Tibial nerve (tissue), 3 donors: ENCODE results near the gene PHEX.

Experiments
- POLR2A ChIP-seq, 2 donors: fragments of 450-650 bp; IDR thresholded peaks; one replicate each; pipeline ENCODE4 v1.6.1; 2017; ENCODE audit warnings: antibody characterized with exemption in 2 of 2, mild to moderate bottlenecking in 2 of 2, moderate library complexity in 2 of 2
- TF ChIP-seq, protein P1 (sequence below), 5 experiments: fragments of 200-600 bp in 3 of 5; fragments of 450-650 bp in 2 of 5; sonication (generic) in 3 of 5; IDR thresholded peaks; one replicate each; pipeline ENCODE4 v1.5.1; 2016 to 2019; ENCODE audit warnings: antibody characterized with exemption in 5 of 5, mild to moderate bottlenecking in 3 of 5, moderate library complexity in 2 of 5

DNA sequence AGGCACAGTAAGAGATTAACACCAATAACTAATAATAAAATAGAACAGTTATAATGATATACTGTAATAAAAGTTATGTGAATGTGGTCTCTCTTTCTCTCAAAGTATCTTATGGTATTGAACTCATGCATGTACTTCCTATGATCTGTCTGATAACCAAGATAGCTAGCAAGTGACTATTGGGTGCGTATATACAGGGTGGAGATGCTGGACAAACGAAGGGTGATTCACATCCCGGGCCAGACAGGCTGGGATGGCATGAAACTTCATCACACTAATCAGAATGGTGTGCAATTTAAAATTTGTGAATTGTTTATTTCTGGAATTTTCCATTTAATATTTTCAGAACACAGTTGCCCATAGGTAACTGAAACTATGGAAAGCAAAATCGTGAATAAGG is 96.8 kb downstream of the PHEX start:
- TF ChIP-seq, protein P1, sequence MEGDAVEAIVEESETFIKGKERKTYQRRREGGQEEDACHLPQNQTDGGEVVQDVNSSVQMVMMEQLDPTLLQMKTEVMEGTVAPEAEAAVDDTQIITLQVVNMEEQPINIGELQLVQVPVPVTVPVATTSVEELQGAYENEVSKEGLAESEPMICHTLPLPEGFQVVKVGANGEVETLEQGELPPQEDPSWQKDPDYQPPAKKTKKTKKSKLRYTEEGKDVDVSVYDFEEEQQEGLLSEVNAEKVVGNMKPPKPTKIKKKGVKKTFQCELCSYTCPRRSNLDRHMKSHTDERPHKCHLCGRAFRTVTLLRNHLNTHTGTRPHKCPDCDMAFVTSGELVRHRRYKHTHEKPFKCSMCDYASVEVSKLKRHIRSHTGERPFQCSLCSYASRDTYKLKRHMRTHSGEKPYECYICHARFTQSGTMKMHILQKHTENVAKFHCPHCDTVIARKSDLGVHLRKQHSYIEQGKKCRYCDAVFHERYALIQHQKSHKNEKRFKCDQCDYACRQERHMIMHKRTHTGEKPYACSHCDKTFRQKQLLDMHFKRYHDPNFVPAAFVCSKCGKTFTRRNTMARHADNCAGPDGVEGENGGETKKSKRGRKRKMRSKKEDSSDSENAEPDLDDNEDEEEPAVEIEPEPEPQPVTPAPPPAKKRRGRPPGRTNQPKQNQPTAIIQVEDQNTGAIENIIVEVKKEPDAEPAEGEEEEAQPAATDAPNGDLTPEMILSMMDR (IDR thresholded peaks at IDR 0.05) = no peak
- TF ChIP-seq POLR2A (IDR thresholded peaks at IDR 0.05) = no peak
